Measurements from ENCODE around the gene IZUMO4. TPM values are rescaled to one million over a fixed set of nuclear protein-coding genes. Genes with fewer than 3 reads are reported as not detected.

The IZUMO4 gene
- total and polyA plus RNA-seq, 9 donors = 1.8 to 31.7 (median 10.7) TPM

DNA sequence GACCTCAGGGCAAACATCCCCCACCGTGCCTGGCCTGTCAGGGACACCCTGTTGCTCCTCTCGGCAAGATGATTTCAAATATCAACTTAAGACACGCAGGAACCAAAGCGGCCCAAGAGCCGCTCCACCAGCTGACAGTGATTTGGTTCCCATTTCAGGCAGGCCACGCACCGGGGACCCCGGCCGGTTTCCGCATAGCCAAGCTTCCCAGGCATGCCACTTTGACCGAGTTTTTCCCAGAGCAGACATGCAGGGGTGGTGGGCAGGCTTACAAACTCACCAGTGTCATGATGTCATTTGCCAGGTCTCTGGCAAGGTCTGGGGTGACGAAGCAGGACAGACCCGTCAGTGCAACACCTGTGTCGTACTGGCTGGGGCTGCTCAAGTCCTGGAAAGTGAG, 35.5 kb downstream of the IZUMO4 start:
- DNase-seq = no peak
- H3K9me3 ChIP-seq = no peaks in the 10 kb centered on the region
- no peaks in the 10 kb centered on the region for H3K36me3 ChIP-seq
- WGBS, 3 donors = 90 to 94% (median 93%) methylated on average over 14 of the region's 14 CpGs
- no peaks in the 10 kb centered on the region for H3K27me3 ChIP-seq
- no peak overlapping the region for H3K27ac ChIP-seq
- intact Hi-C loops (cut with DNase I) = loop anchor here in 1 of 4 donors (10.0 kb wide), 1 partner anchor 253 kb away; no protein-coding TSS in a partner anchor
- no peak overlapping the region for H3K4me3 ChIP-seq
- no peaks in the 10 kb centered on the region for H3K4me1 ChIP-seq (ENCODE audit: insufficient read depth)
- TF ChIP-seq, protein P1, sequence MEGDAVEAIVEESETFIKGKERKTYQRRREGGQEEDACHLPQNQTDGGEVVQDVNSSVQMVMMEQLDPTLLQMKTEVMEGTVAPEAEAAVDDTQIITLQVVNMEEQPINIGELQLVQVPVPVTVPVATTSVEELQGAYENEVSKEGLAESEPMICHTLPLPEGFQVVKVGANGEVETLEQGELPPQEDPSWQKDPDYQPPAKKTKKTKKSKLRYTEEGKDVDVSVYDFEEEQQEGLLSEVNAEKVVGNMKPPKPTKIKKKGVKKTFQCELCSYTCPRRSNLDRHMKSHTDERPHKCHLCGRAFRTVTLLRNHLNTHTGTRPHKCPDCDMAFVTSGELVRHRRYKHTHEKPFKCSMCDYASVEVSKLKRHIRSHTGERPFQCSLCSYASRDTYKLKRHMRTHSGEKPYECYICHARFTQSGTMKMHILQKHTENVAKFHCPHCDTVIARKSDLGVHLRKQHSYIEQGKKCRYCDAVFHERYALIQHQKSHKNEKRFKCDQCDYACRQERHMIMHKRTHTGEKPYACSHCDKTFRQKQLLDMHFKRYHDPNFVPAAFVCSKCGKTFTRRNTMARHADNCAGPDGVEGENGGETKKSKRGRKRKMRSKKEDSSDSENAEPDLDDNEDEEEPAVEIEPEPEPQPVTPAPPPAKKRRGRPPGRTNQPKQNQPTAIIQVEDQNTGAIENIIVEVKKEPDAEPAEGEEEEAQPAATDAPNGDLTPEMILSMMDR (IDR thresholded peaks at IDR 0.05) = no peak
- TF ChIP-seq POLR2A (IDR thresholded peaks at IDR 0.05) (no peak), EP300 (IDR thresholded peaks at IDR 0.05) (no peak)

DNA sequence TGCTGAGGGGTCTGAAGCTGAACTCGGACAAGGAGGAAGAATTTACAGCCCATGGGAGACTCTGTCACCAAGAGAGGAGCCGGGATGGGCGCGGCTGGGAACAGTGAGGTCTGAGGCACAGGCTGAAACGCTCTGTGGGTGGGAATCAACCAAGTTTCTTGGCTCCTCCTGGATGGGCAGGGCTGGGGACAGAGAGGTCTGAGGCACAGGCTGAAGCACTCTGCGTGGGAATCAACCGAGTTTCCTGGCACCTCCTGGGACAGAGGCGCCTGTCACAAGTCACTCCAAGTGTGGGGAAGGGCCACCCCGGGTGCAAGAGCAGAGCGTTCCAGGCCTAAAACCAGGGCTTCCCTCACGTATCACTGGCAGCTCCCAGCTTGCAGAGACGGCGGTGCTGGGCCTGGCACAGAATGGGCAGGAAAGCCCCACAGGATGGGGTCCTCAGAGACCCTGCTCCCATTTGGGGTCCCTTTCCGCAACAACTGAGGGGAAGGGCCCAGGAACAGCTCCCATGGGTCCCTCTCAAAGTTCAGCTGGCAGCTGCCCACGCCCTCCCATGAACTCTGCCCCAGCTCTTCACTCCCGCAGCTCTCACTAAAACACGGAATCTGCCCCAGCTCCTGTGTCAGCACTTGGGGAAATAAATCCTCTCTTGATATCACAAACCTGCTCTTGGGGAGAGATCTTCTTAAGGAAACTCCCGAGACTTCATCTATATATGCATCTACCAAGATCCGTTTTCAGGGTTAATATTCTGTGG, 36.2 kb downstream of the IZUMO4 start:
- DNase-seq = no peak
- intact Hi-C loops (cut with DNase I) = loop anchor here in 1 of 4 donors (10.0 kb wide), 1 partner anchor 252 kb away; no protein-coding TSS in a partner anchor
- no peaks in the 10 kb centered on the region for H3K9me3 ChIP-seq
- no peaks in the 10 kb centered on the region for H3K36me3 ChIP-seq
- TF ChIP-seq, protein P1 (IDR thresholded peaks at IDR 0.05) = no peak
- TF ChIP-seq POLR2A (IDR thresholded peaks at IDR 0.05) (no peak), EP300 (IDR thresholded peaks at IDR 0.05) (no peak)
- no peaks in the 10 kb centered on the region for H3K4me1 ChIP-seq (ENCODE audit: insufficient read depth)
- H3K27me3 ChIP-seq = no peaks in the 10 kb centered on the region
- H3K4me3 ChIP-seq = no peak overlapping the region
- no peak overlapping the region for H3K27ac ChIP-seq
- WGBS, 3 donors = 73 to 82% (median 82%) methylated on average over 19 of the region's 19 CpGs

DNA sequence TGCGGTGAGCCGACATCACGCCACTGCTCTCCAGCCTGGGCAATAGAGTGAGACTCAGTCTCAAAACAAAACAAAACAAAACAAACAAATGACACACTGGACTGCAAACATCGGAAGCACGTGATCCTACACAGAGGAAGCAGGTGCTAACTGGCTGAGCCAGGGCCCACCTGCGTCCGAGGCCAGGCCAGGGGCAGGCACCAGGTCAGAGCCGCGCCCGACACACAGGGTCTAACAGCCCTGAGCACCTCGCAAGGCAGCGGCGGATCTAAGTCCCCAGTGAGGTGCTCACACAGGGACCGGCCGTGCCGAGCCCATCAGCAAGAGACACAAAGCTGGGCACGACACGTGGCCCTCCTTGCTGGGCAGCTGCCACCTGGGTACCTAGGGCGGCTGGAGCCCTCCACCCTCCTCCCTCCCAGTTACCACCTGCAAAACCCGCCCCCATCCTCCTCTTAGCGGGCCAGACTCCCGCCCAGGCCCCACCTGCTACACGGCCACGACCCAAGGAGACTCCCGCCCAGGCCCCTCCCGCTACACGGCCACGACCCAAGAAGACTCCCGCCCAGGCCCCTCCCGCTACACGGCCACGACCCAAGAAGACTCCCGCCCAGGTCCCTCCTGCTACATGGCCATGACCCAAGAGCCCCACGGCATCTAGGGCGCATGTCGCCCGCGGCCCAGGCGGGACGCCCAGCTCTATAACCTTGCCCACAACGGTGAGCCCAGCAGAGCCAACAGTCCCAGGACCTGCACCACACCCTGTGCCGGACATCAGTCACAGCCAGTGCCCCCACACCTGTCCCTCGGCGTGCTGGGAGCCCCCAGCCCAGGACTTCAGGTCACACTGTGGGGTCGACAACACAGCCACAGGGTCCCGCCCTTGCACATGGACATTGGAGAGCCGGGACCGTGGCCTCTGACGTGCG, 39.0 kb downstream of the IZUMO4 start:
- 89 to 92% (median 90%) methylated on average over 46 to 50 of the region's 50 CpGs for WGBS, 3 donors
- intact Hi-C loops (cut with DNase I) = loop anchor here in 1 of 4 donors (10.0 kb wide), 1 partner anchor 249 kb away; no protein-coding TSS in a partner anchor

DNA sequence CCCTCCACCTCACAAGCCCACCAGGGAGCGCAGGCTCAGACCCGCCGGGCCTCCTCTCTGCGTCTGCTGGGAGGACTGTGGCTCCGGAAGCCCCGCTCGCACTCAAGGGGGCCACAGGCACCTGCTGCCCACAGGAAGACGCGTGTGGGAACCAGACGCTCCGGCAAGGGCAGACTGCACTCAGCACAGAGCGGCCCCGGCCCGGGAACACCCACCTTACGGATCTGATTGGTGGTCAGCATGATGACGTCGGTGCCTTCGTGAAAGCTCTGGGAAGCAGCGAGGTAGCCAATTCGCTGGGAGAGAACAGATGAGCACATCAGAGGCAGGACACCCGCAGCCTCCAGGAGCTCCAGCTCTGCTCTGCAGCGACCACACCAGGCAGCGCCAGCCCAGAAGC, 40.1 kb downstream of the IZUMO4 start:
- H3K4me1 ChIP-seq (ENCODE audit: insufficient read depth) = peaks cover 3% of the 10 kb centered on the region
- no peaks in the 10 kb centered on the region for H3K27me3 ChIP-seq
- WGBS, 3 donors = 88 to 91% (median 89%) methylated on average over 23 of the region's 23 CpGs
- no peak overlapping the region for H3K27ac ChIP-seq
- no peak for TF ChIP-seq POLR2A (IDR thresholded peaks at IDR 0.05)
- TF ChIP-seq, protein P1 (IDR thresholded peaks at IDR 0.05) = no peak
- no peak for TF ChIP-seq EP300 (IDR thresholded peaks at IDR 0.05)
- no peaks in the 10 kb centered on the region for H3K36me3 ChIP-seq
- no peaks in the 10 kb centered on the region for H3K9me3 ChIP-seq
- intact Hi-C loops (cut with DNase I) = loop anchor here in 1 of 4 donors (10.0 kb wide), 1 partner anchor 248 kb away; no protein-coding TSS in a partner anchor
- no peak for DNase-seq
- no peak overlapping the region for H3K4me3 ChIP-seq

More for the DNA sequence above, 39.0 kb downstream of the IZUMO4 start:
- Histone ChIP-seq H3K27ac (no peak overlapping the region), H3K27me3 (no peaks in the 10 kb centered on the region), H3K9me3 (no peaks in the 10 kb centered on the region), H3K36me3 (no peaks in the 10 kb centered on the region), H3K4me1 (ENCODE audit: insufficient read depth) (peaks cover 3% of the 10 kb centered on the region), H3K4me3 (no peak overlapping the region)
- DNase-seq = no peak
- TF ChIP-seq EP300 (IDR thresholded peaks at IDR 0.05) = no peak
- no peak for TF ChIP-seq POLR2A (IDR thresholded peaks at IDR 0.05)
- TF ChIP-seq, protein P1 (IDR thresholded peaks at IDR 0.05) = no peak
